Stimulated activated memory B cell treated with anti-CD40 and anti-IgM and Interleukin-4, amounts not matched to agents 10 μg/mL and 1 μg/mL and 100 μg/mL, for 72 hours (primary cell): Measurements from ENCODE around the gene SYVN1.
A peak's percentile ranks its signal among the peaks of the same experiment; 100 is the strongest.

Source experiments
- ATAC-seq: fragments of 150-1000 bp; cut with Tn5 transposase; 2 replicates; pipeline ENCODE4 v1.10.0; 2021
- H3K27ac Mint-ChIP-seq: one replicate; pipeline ENCODE4 v1.8.0; 2022; ENCODE audit warnings: mild to moderate bottlenecking, mixed read lengths
- H3K27me3 Mint-ChIP-seq: one replicate; pipeline ENCODE4 v1.8.0; 2022; ENCODE audit warnings: mixed read lengths
- H3K36me3 Mint-ChIP-seq: one replicate; pipeline ENCODE4 v1.8.0; 2022; ENCODE audit warnings: mixed read lengths
- H3K4me1 Mint-ChIP-seq: one replicate; pipeline ENCODE4 v1.8.0; 2022; ENCODE audit warnings: mixed read lengths
- H3K4me3 Mint-ChIP-seq: one replicate; pipeline ENCODE4 v1.8.0; 2022; ENCODE audit warnings: mild to moderate bottlenecking, moderate library complexity, mixed read lengths
- H3K9me3 Mint-ChIP-seq: one replicate; pipeline ENCODE4 v1.8.0; 2022; ENCODE audit warnings: mixed read lengths

SYVN1 gene

DNA sequence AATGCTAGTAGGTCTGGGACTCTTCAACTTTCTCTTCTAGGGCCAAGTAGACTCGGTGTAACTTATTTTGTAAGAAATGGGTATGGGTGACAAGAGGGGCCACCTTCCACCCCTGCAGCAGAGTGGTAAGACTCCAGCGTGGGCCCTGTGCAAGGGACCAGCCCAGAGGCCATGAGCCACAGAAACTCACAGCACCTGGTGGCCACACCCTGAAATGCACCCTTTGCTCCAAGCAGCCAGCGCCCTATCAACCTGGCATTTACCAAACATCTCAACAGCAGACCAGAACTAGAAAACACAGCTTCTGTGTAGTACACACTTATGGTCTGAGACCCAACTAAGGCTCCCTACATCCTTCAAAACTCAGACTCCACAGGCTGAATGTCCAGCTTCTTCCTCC is 56.2 kb downstream of the SYVN1 start:
- peaks cover 30% of the 10 kb centered on the region for H3K4me1 Mint-ChIP-seq
- no peak overlapping the region for H3K4me3 Mint-ChIP-seq
- H3K27ac Mint-ChIP-seq: peak overlapping the region; percentile 69
- no peaks in the 10 kb centered on the region for H3K9me3 Mint-ChIP-seq
- H3K27me3 Mint-ChIP-seq: no peaks in the 10 kb centered on the region
- peak; percentile 79 for ATAC-seq
- H3K36me3 Mint-ChIP-seq: no peaks in the 10 kb centered on the region

DNA sequence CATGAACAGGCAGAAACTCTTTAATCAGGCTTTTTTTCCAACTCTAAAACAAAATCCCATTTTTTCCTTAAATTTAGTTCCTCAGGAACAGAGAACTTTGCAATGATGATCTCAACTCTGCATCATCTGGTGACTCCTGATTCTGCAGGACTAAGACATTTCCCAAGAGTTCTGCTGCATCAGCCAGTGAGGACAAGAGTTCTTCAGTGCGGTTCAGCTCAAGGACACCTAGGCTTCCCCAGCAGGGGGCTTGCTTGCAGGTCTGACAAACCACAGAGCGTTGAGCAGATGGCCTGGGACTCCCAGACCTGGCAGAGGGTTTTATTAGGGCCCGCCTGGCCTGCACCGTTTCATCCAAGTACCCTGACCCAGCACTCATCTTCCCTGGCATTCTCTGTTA is 56.9 kb downstream of the SYVN1 start:
- H3K4me1 Mint-ChIP-seq: peaks cover 27% of the 10 kb centered on the region
- no peak overlapping the region for H3K4me3 Mint-ChIP-seq
- H3K36me3 Mint-ChIP-seq: no peaks in the 10 kb centered on the region
- ATAC-seq: no peak
- H3K9me3 Mint-ChIP-seq: no peaks in the 10 kb centered on the region
- H3K27ac Mint-ChIP-seq: peak overlapping the region; percentile 69
- no peaks in the 10 kb centered on the region for H3K27me3 Mint-ChIP-seq
